B cell (primary cell): ENCODE data around the gene MDGA2. TPM values are rescaled to one million over a fixed set of nuclear protein-coding genes. Genes with fewer than 3 reads are reported as not detected.

ENCODE experiments used
- ATAC-seq: fragments of 200-7000 bp; cut with Tn5 transposase; one replicate; pipeline ENCODE4 v1.10.0; 2021; ENCODE audit warnings: low read depth, mild to moderate bottlenecking, moderate number of reproducible peaks, moderate library complexity
- CTCF ChIA-PET: fragments of 350-600 bp; sonication (Branson Sonifier 250); formaldehyde crosslinking; loops from one replicate; lab custom pipeline; 2021; ENCODE audit warnings: antibody characterized with exemption, inconsistent platforms; lab: Charles Lee
- POLR2A ChIA-PET: fragments of 350-600 bp; sonication (Branson Sonifier 250); formaldehyde crosslinking; loops from one replicate; lab custom pipeline; 2021; ENCODE audit warnings: antibody characterized with exemption; lab: Charles Lee
- DNase-seq: peaks from one replicate; pipeline ENCODE4 v3.0.0; 2013
- H2AFZ ChIP-seq: 2 replicates; pipeline ENCODE4 v1.6.1; 2012; ENCODE audit warnings: mild to moderate bottlenecking, low read depth, low read length; ENCODE audit not compliant: insufficient read depth, poor library complexity, severe bottlenecking
- H3K27ac ChIP-seq, 2 donors: 1 replicate in 1 of 2; 2 replicates in 1 of 2; pipeline ENCODE4 v1.5.1; 2012 to 2013; ENCODE audit warnings: low read length in 2 of 2, mild to moderate bottlenecking in 2 of 2, moderate library complexity in 1 of 2
- H3K27me3 ChIP-seq, 4 experiments: fragments of 200-600 bp in 1 of 4; sonication (generic) in 1 of 4; replicated peaks in 1 of 4; 1 replicate in 2 of 4; 2 replicates in 2 of 4; pipeline versions ENCODE4 v1.6.1 to v1.7.0; 2013 to 2016; ENCODE audit warnings: low read length in 3 of 4, mild to moderate bottlenecking in 2 of 4, mixed read lengths in 1 of 4, moderate library complexity in 1 of 4; ENCODE audit not compliant: insufficient read depth in 4 of 4, control insufficient read depth in 3 of 4; ENCODE audit errors: control extremely low read depth in 1 of 4
- H3K36me3 ChIP-seq, 2 experiments: replicated peaks in 1 of 2; 1 replicate in 1 of 2; 2 replicates in 1 of 2; pipeline versions ENCODE4 v1.6.1 to v1.7.1; 2013; ENCODE audit warnings: low read length in 1 of 2; ENCODE audit not compliant: insufficient read depth in 2 of 2, control insufficient read depth in 1 of 2; ENCODE audit errors: control extremely low read depth in 1 of 2, extremely low read depth in 1 of 2
- H3K4me1 ChIP-seq, 2 donors: fragments of 200-600 bp in 1 of 2; sonication (generic) in 1 of 2; 1 replicate in 1 of 2; 2 replicates in 1 of 2; pipeline versions ENCODE4 v1.5.1 to v1.6.1; 2013 to 2017; ENCODE audit warnings: low read length in 2 of 2; ENCODE audit not compliant: control insufficient read depth in 2 of 2, insufficient read depth in 2 of 2
- H3K4me2 ChIP-seq: replicated peaks from 2 replicates; pipeline ENCODE3; 2012; ENCODE audit warnings: mild to moderate bottlenecking, low read depth, low read length; ENCODE audit not compliant: poor library complexity, severe bottlenecking
- H3K4me3 ChIP-seq, 5 experiments: fragments of 200-600 bp in 1 of 5; sonication (generic) in 1 of 5; 1 replicate in 3 of 5; 2 replicates in 2 of 5; pipeline versions ENCODE4 v1.5.1 to v1.7.0; 2011 to 2016; ENCODE audit warnings: low read length in 4 of 5, mild to moderate bottlenecking in 4 of 5, low read depth in 2 of 5, control low read depth in 1 of 5, moderate library complexity in 1 of 5; ENCODE audit not compliant: insufficient read depth in 1 of 5; ENCODE audit errors: control extremely low read depth in 1 of 5, extremely low read depth in 1 of 5
- H3K79me2 ChIP-seq: fragments of 200-600 bp; sonication (generic); one replicate; pipeline ENCODE4 v1.6.0; 2016; ENCODE audit warnings: low read length; ENCODE audit not compliant: control insufficient read depth, insufficient read depth
- H3K9ac ChIP-seq: fragments of 200-600 bp; sonication (generic); 2 replicates; pipeline ENCODE4 v1.6.1; 2017; ENCODE audit warnings: mild to moderate bottlenecking, low read length, moderate library complexity
- H3K9me3 ChIP-seq, 3 donors: one replicate each; pipeline versions ENCODE4 v1.6.1 to v1.7.1; 2013; ENCODE audit warnings: low read length in 2 of 3; ENCODE audit not compliant: control insufficient read depth in 2 of 3, insufficient read depth in 1 of 3; ENCODE audit errors: control extremely low read depth in 1 of 3
- H4K20me1 ChIP-seq: 2 replicates; pipeline ENCODE4 v1.6.0; 2012; ENCODE audit warnings: mild to moderate bottlenecking, low read length; ENCODE audit not compliant: insufficient read depth, control insufficient read depth, poor library complexity, severe bottlenecking
- H3K27ac Mint-ChIP-seq: one replicate; pipeline ENCODE4 v1.8.0; 2021; ENCODE audit warnings: mixed read lengths
- H3K27me3 Mint-ChIP-seq: one replicate; pipeline ENCODE4 v1.8.0; 2021; ENCODE audit warnings: mixed read lengths
- H3K4me1 Mint-ChIP-seq: one replicate; pipeline ENCODE4 v1.8.0; 2021; ENCODE audit warnings: mixed read lengths
- H3K4me3 Mint-ChIP-seq: one replicate; pipeline ENCODE4 v1.8.0; 2021; ENCODE audit warnings: mixed read lengths
- H3K9me3 Mint-ChIP-seq: one replicate; pipeline ENCODE4 v1.8.0; 2022; ENCODE audit warnings: mixed read lengths; ENCODE audit not compliant: insufficient read depth
- CTCF ChIP-seq: fragments of 200-600 bp; IDR thresholded peaks from one replicate; pipeline ENCODE4 v1.8.0; 2022; ENCODE audit warnings: antibody characterized with exemption, mild to moderate bottlenecking
- EZH2 ChIP-seq: IDR thresholded peaks from 2 replicates; pipeline ENCODE4 v1.6.1; 2012; ENCODE audit warnings: borderline replicate concordance, low read depth, mild to moderate bottlenecking, moderate library complexity, low read length; ENCODE audit not compliant: insufficient read depth, poor library complexity, severe bottlenecking
- WGBS: methylation state at CpG from one replicate; pipeline ENCODE4 v1.1.5; 2013; ENCODE audit warnings: missing lambda C conversion rate; ENCODE audit not compliant: insufficient coverage; 5-methylcytosine and 5-hydroxymethylcytosine counted together
- intact Hi-C: fragments of 100-400 bp; cut with micrococcal nuclease; formaldehyde crosslinking; loops from one replicate; pipeline ENCODE4 v1.10.0; 2022
- polyA plus RNA-seq: library from polyadenylated mRNA; depleted of rRNA; stranded (reverse); fragments of >200 nt; gene quantifications from 2 replicates; pipeline ENCODE4 v1.2.3, GENCODE V29; 2012
- total RNA-seq, 2 donors: library from RNA; stranded (reverse); fragments of 120-200 nt in 1 of 2; gene quantifications; 1 replicate in 1 of 2; 2 replicates in 1 of 2; pipeline versions ENCODE4 v1.2.3 to v1.2.4, GENCODE V29; 2013 to 2022

Gene MDGA2
- total and polyA plus RNA-seq, 2 donors (not counting 1 experiment from before 2014, with no cell fraction given): not detected

DNA sequence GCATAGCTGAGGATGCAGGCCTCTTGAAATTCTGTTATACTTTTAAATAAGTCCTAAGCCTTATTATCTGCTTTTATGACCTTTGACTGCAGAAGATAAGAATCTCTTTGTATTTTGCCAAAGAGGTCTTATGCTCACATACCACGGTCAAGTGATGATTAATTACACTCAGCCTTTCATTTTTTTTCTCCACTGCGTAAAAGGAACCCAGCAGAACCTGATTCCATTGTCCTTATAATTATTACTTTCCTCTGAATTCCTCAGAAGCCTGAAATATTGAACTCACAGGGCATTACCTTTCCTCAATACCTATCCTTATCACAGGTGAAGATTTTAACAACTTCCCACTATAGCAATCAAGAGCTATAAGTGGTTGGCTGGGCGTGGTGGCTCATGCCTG, 525.1 kb downstream of the MDGA2 start:
- ATAC-seq (no peak), DNase-seq (no peak)
- no peaks in the 10 kb centered on the region for H4K20me1 ChIP-seq
- H3K4me1 ChIP-seq: no peaks in the 10 kb centered on the region
- H2AFZ ChIP-seq: no peak overlapping the region
- H3K27me3 ChIP-seq: no peaks in the 10 kb centered on the region
- no peak overlapping the region for H3K4me3 ChIP-seq
- no peaks in the 10 kb centered on the region for H3K9me3 Mint-ChIP-seq
- no peaks in the 10 kb centered on the region for H3K4me1 Mint-ChIP-seq
- no peaks in the 10 kb centered on the region for H3K36me3 ChIP-seq
- no peak overlapping the region for H3K27ac ChIP-seq
- WGBS: 82% methylated on average over 3 of the region's 3 CpGs
- no peaks in the 10 kb centered on the region for H3K79me2 ChIP-seq
- H3K4me3 Mint-ChIP-seq: no peak overlapping the region
- no peak overlapping the region for H3K27ac Mint-ChIP-seq
- H3K9me3 ChIP-seq: peaks cover 0 to 12% (median 1%) of the 10 kb centered on the region in 3 donors
- H3K4me2 ChIP-seq: no peak overlapping the region
- intact Hi-C loops: no loop called here
- CTCF ChIA-PET: no interaction called here
- TF ChIP-seq EZH2 (no peak), CTCF (no peak)
- H3K9ac ChIP-seq: no peak overlapping the region
- POLR2A ChIA-PET: no interaction called here
- H3K27me3 Mint-ChIP-seq: no peaks in the 10 kb centered on the region

DNA sequence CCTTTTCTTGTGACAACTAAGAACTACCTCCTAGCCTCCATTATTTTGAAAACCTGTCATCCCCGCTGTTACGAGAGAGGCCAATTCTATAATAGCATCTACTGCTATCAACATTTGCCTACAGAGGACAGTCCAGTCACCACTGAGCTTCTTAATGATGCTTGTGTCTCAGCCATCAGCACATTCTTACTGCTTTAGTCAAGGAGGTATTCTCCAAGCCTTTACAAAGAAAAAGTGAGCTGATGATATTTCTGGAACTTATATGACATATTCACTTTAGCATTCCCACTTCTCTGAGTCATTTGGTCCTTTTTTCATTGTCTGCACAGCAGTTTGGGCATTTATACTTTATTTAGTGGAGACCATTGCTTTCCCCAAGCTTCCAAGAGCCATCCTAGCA, 526.1 kb downstream of the MDGA2 start:
- POLR2A ChIA-PET: no interaction called here
- Mint-ChIP-seq H3K4me3 (no peak overlapping the region), H3K27me3 (no peaks in the 10 kb centered on the region), H3K27ac (no peak overlapping the region), H3K4me1 (no peaks in the 10 kb centered on the region), H3K9me3 (no peaks in the 10 kb centered on the region)
- TF ChIP-seq CTCF: no peak
- TF ChIP-seq EZH2: no peak
- Histone ChIP-seq H3K4me1 (no peaks in the 10 kb centered on the region), H3K27me3 (no peaks in the 10 kb centered on the region), H3K36me3 (no peaks in the 10 kb centered on the region), H2AFZ (no peak overlapping the region), H4K20me1 (no peaks in the 10 kb centered on the region), H3K4me2 (no peak overlapping the region), H3K9ac (no peak overlapping the region), H3K4me3 (no peak overlapping the region), H3K79me2 (no peaks in the 10 kb centered on the region), H3K27ac (no peak overlapping the region), H3K9me3 (peaks cover 0 to 3% (median 1%) of the 10 kb centered on the region in 3 donors)
- intact Hi-C loops: no loop called here
- WGBS: 96% methylated on average over 2 of the region's 2 CpGs
- ATAC-seq (no peak), DNase-seq (no peak)
- CTCF ChIA-PET: no interaction called here
